Nucleus accumbens (tissue), 56 donors: ENCODE results near the gene CXCR5.

Source experiments
- DNase-seq, 56 donors: peaks; one replicate each; lab custom pipeline; 2025; lab: John Stamatoyannopoulos, UW

Gene CXCR5

GRCh38 chr11:118873804-118874203 lies 9.9 kb upstream of the CXCR5 start:
- no peak for DNase-seq

- DNase-seq = no peak
Measured at GRCh38 chr11:118876286-118876685, 7.4 kb upstream of the CXCR5 start.

GRCh38 chr11:118877487-118878162 lies 6.1 kb upstream of the CXCR5 start:
- no peak for DNase-seq

GRCh38 chr11:118878163-118878563 lies 5.5 kb upstream of the CXCR5 start:
- DNase-seq = no peak

- no peak for DNase-seq
Measured at GRCh38 chr11:118881228-118881627, 2.5 kb upstream of the CXCR5 start.

- no peak for DNase-seq
Measured at GRCh38 chr11:118882491-118882890, 1.2 kb upstream of the CXCR5 start.

GRCh38 chr11:118883004-118883367 lies 706 bp upstream of the CXCR5 start:
- DNase-seq = no peak

GRCh38 chr11:118884875-118885274 lies 1.2 kb downstream of the CXCR5 start:
- DNase-seq = no peak

GRCh38 chr11:118885319-118885718 lies 1.6 kb downstream of the CXCR5 start:
- DNase-seq = no peak

GRCh38 chr11:118885831-118886565 lies 2.3 kb downstream of the CXCR5 start:
- no peak for DNase-seq

- no peak for DNase-seq
Measured at GRCh38 chr11:118886681-118887111, 3.0 kb downstream of the CXCR5 start.

- no peak for DNase-seq
Measured at GRCh38 chr11:118887206-118887605, 3.5 kb downstream of the CXCR5 start.

GRCh38 chr11:118888398-118888797 lies 4.7 kb downstream of the CXCR5 start:
- DNase-seq = no peak

GRCh38 chr11:118889797-118890196 lies 6.1 kb downstream of the CXCR5 start:
- DNase-seq = peak in 24 of 56 donors; percentile 10 to 54 (median 38)

GRCh38 chr11:118892514-118892913 lies 8.8 kb downstream of the CXCR5 start:
- no peak for DNase-seq

- no peak for DNase-seq
Measured at GRCh38 chr11:118892964-118893363, 9.3 kb downstream of the CXCR5 start.

- DNase-seq = no peak
Measured at GRCh38 chr11:118893662-118894061, 10.0 kb downstream of the CXCR5 start.

- no peak for DNase-seq
Measured at GRCh38 chr11:118894192-118894591, 10.5 kb downstream of the CXCR5 start.

- DNase-seq = no peak
Measured at GRCh38 chr11:118895093-118896039, 11.7 kb downstream of the CXCR5 start.

- DNase-seq = no peak
Measured at GRCh38 chr11:118896472-118896913, 12.8 kb downstream of the CXCR5 start.
